K562 (cell line): ENCODE measurements around the gene CHN1. TPM values are rescaled to one million over a fixed set of nuclear protein-coding genes. Genes with fewer than 3 reads are reported as not detected.

Experiments
- ATAC-seq: fragments of 200-7000 bp; cut with Tn5 transposase; 3 replicates; pipeline ENCODE4 v1.9.1; 2020; ENCODE audit warnings: moderate library complexity
- BruUV-seq: library from RNA; stranded (reverse); fragments of 400-500 nt; replicated peaks from 2 replicates; lab custom pipeline; 2021; lab: Mats Ljungman, UMichigan
- CTCF ChIA-PET: fragments of 300-600 bp; formaldehyde crosslinking; extraction: SDS; loops from one replicate; lab custom pipeline; 2021; ENCODE audit warnings: low intra/inter-chr PET ratio; lab: Yijun Ruan, JAX
- POLR2A ChIA-PET: fragments of 300-600, 350-650 bp; sonication (Branson Sonifier 250); formaldehyde crosslinking; extraction: SDS; loops from one replicate; lab custom pipeline; 2021; ENCODE audit warnings: antibody characterized with exemption, inconsistent platforms; lab: Yijun Ruan, JAX
- DNase-seq, 4 experiments: peaks; one replicate each; pipeline versions ENCODE4 v3.0.0 to v3.0.0-alpha.2; 2011 to 2018; ENCODE audit warnings: low spot score in 3 of 4, mixed read lengths in 3 of 4; ENCODE audit errors: extremely low read depth in 1 of 4
- FAIRE-seq: peaks from 2 replicates; lab custom pipeline; 2011; peaks lifted over from hg19 to GRCh38; lab: Jason Lieb, UNC
- H2AFZ ChIP-seq: 2 replicates; pipeline ENCODE4 v1.6.0; 2011; ENCODE audit warnings: low read depth, low read length, control low read depth, inconsistent platforms
- H3K27ac ChIP-seq: fragments of 200-600 bp; 3 replicates; pipeline ENCODE4 v1.8.0; 2011; ENCODE audit warnings: low read depth, mild to moderate bottlenecking, control low read depth, inconsistent platforms, low read length, moderate library complexity, mixed read lengths; ENCODE audit errors: extremely low read depth
- H3K27me3 ChIP-seq, 2 experiments: fragments of 300-600 bp in 1 of 2; 2 replicates in 1 of 2; 3 replicates in 1 of 2; pipeline versions ENCODE4 v1.6.0 to v1.8.0; 2011; ENCODE audit warnings: inconsistent platforms in 2 of 2, low read length in 2 of 2, mild to moderate bottlenecking in 1 of 2, mixed read lengths in 1 of 2, moderate library complexity in 1 of 2; ENCODE audit not compliant: control insufficient read depth in 2 of 2, insufficient read depth in 2 of 2
- H3K36me3 ChIP-seq: fragments of 300-600 bp; 3 replicates; pipeline ENCODE4 v1.8.0; 2011; ENCODE audit warnings: mild to moderate bottlenecking, low read length, inconsistent platforms; ENCODE audit not compliant: control insufficient read depth, insufficient read depth
- H3K4me1 ChIP-seq, 2 experiments: fragments of 200-600 bp in 1 of 2; replicated peaks in 1 of 2; 2 replicates in 1 of 2; 3 replicates in 1 of 2; pipeline versions ENCODE4 v1.5.1 to v1.8.0; 2011; ENCODE audit warnings: inconsistent platforms in 2 of 2, low read length in 2 of 2, mild to moderate bottlenecking in 1 of 2, mixed read lengths in 1 of 2, moderate library complexity in 1 of 2; ENCODE audit not compliant: control insufficient read depth in 2 of 2, insufficient read depth in 2 of 2
- H3K4me2 ChIP-seq: 2 replicates; pipeline ENCODE4 v1.6.1; 2011; ENCODE audit warnings: low read length, control low read depth, inconsistent platforms, mixed read lengths; ENCODE audit not compliant: insufficient read depth
- H3K4me3 ChIP-seq: fragments of 200-600 bp; sonication (generic), shearing (Covaris generic); 2 replicates; pipeline ENCODE4 v1.5.1; 2016; ENCODE audit warnings: control low read depth, inconsistent platforms
- H3K79me2 ChIP-seq: fragments of 200-600 bp; 3 replicates; pipeline ENCODE4 v1.8.0; 2011; ENCODE audit warnings: low read length, inconsistent platforms; ENCODE audit not compliant: control insufficient read depth, insufficient read depth
- H3K9ac ChIP-seq, 2 experiments: 2 replicates each; pipeline versions ENCODE4 v1.6.0 to v1.6.1; 2011; ENCODE audit warnings: low read depth in 2 of 2, low read length in 2 of 2, control low read depth in 1 of 2, inconsistent platforms in 1 of 2, mild to moderate bottlenecking in 1 of 2, mixed read lengths in 1 of 2; ENCODE audit not compliant: insufficient read depth in 1 of 2
- H3K9me1 ChIP-seq: one replicate; pipeline ENCODE4 v1.6.0; 2011; ENCODE audit warnings: inconsistent platforms, mild to moderate bottlenecking, low read length, moderate library complexity; ENCODE audit not compliant: control insufficient read depth, insufficient read depth
- H3K9me3 ChIP-seq: replicated peaks from 2 replicates; pipeline ENCODE4 v1.5.1; 2011; ENCODE audit warnings: low read depth, low read length, inconsistent platforms; ENCODE audit not compliant: control insufficient read depth, insufficient read depth
- H4K20me1 ChIP-seq: replicated peaks from 2 replicates; pipeline ENCODE4 v1.6.1; 2011; ENCODE audit warnings: low read length, inconsistent platforms, mixed read lengths; ENCODE audit not compliant: control insufficient read depth, insufficient read depth
- ASH1L ChIP-seq: fragments of 450-650 bp; IDR thresholded peaks from 2 replicates; pipeline ENCODE4 v1.6.1; 2018; ENCODE audit warnings: borderline replicate concordance, mild to moderate bottlenecking, low read depth; ENCODE audit not compliant: partially characterized antibody
- CEBPG ChIP-seq, 3 experiments: fragments of 200-800 bp in 1 of 3; sonication (Bioruptor generic) in 1 of 3; sonication (generic) in 1 of 3; formaldehyde crosslinking in 1 of 3; IDR thresholded peaks in 2 of 3; conservative IDR thresholded peaks in 1 of 3; 2 replicates each; pipeline versions ENCODE4 v1.6.1 to v1.8.0; 2016 to 2022; ENCODE audit warnings: missing compliant biosample characterization in 2 of 3, missing genetic modification characterization in 2 of 3, mild to moderate bottlenecking in 1 of 3, missing genetic modification reagents in 1 of 3
- CREBBP ChIP-seq: IDR thresholded peaks from one replicate; pipeline ENCODE4 v1.6.1; 2012; ENCODE audit warnings: low read depth, mild to moderate bottlenecking, control low read depth, inconsistent platforms, low read length
- KLF6 ChIP-seq: fragments of 250-450 bp; sonication (Bioruptor Pico); IDR thresholded peaks from 2 replicates; pipeline ENCODE4 v1.4.0; 2020; ENCODE audit warnings: mild to moderate bottlenecking, moderate library complexity, borderline replicate concordance
- PCBP1 ChIP-seq: fragments of 200-400 bp; formaldehyde crosslinking; IDR thresholded peaks from 2 replicates; pipeline ENCODE4 v1.6.1; 2018; ENCODE audit warnings: mild to moderate bottlenecking, low read depth, low read length; ENCODE audit not compliant: poor library complexity, severe bottlenecking
- THRAP3 ChIP-seq: fragments of 450-650 bp; IDR thresholded peaks from 2 replicates; pipeline ENCODE4 v1.6.1; 2016; ENCODE audit warnings: mild to moderate bottlenecking, inconsistent platforms, borderline replicate concordance
- TRIM28 ChIP-seq: fragments of 450-650 bp; IDR thresholded peaks from 2 replicates; pipeline ENCODE4 v1.6.1; 2017
- ZBTB40 ChIP-seq, 2 experiments: fragments of 450-650 bp in 1 of 2; sonication (generic) in 1 of 2; formaldehyde crosslinking in 1 of 2; IDR thresholded peaks; 2 replicates each; pipeline versions ENCODE4 v1.7.1 to v1.9.0; 2016 to 2022; ENCODE audit warnings: inconsistent platforms in 1 of 2, mild to moderate bottlenecking in 1 of 2, missing genetic modification reagents in 1 of 2
- ZKSCAN3 ChIP-seq: fragments of 250-450 bp; sonication (Bioruptor Pico); IDR thresholded peaks from 2 replicates; pipeline ENCODE4 v1.4.0; 2020
- ZNF165 ChIP-seq: fragments of 250-450 bp; sonication (Bioruptor Pico); IDR thresholded peaks from 2 replicates; pipeline ENCODE4 v1.4.0; 2020; ENCODE audit warnings: borderline replicate concordance
- WGBS: fragments of 100-300 bp; shearing (Covaris generic); methylation state at CpG from one replicate; pipeline ENCODE4 v1.1.6; 2016; ENCODE audit warnings: low coverage, mixed read lengths; ENCODE audit not compliant: insufficient coverage; ENCODE audit errors: missing lambda C conversion rate; 5-methylcytosine and 5-hydroxymethylcytosine counted together
- in situ Hi-C: fragments of 300-500 bp; cut with MboI; formaldehyde crosslinking; loops from 4 replicates; pipeline ENCODE4 v1.15.0; 2018; ENCODE audit warnings: inconsistent platforms, mixed read lengths
- intact Hi-C: fragments of 100-400 bp; cut with micrococcal nuclease; formaldehyde crosslinking; loops from 2 replicates; pipeline ENCODE4 v1.14.2; 2022
- polyA plus RNA-seq, 8 experiments: library from polyadenylated mRNA; depleted of rRNA in 4 of 8; stranded (reverse) in 5 of 8; unstranded in 3 of 8; fragments of >200 nt; fragmentation: Nextera tagmentation in 2 of 8; fragmentation: Illumina TruSeq in 1 of 8; extraction: Ambion mirVana in 2 of 8; extraction: Trizol in 1 of 8; gene quantifications; 2 replicates each; pipeline versions ENCODE4 v1.2.1 to v1.2.3, GENCODE V29; 2011 to 2014; ENCODE audit warnings: inconsistent platforms in 1 of 8, missing spikeins in 1 of 8
- total RNA-seq, 7 experiments: library from RNA; depleted of rRNA in 6 of 7; stranded (reverse); fragments of >200 nt in 6 of 7; fragmentation: Illumina TruSeq in 2 of 7; extraction: Trizol in 2 of 7; gene quantifications; 2 replicates each; pipeline versions ENCODE4 v1.2.1 to v1.2.3, GENCODE V29; 2011 to 2021; ENCODE audit warnings: low replicate concordance in 1 of 7

Gene CHN1
- total and polyA plus RNA-seq, 9 of the 15 experiments (the other 6 are each of a cell fraction or from before 2014, with no cell fraction given), result 0.17 to 2.0 (median 0.87) TPM

- ATAC-seq (no peak), DNase-seq (no peak), FAIRE-seq (no peak)
- ChIA-PET POLR2A (interaction anchor here (0.6 kb wide), 1 partner anchor 204 kb away, joined by 3 read pairs; no protein-coding TSS in a partner anchor), CTCF (interaction anchor here (0.6 kb wide), 1 partner anchor 97 kb away, joined by 5 read pairs; no protein-coding TSS in a partner anchor)
- Histone ChIP-seq H3K9me3 (no peaks in the 10 kb centered on the region), H3K4me1 (no peaks in the 10 kb centered on the region), H3K4me2 (no peak overlapping the region), H3K9me1 (no peaks in the 10 kb centered on the region), H2AFZ (no peak overlapping the region), H3K36me3 (no peaks in the 10 kb centered on the region), H3K27ac (no peak overlapping the region), H3K9ac (no peak overlapping the region), H3K4me3 (no peak overlapping the region), H3K79me2 (no peaks in the 10 kb centered on the region), H3K27me3 (peaks cover 4 to 5% of the 10 kb centered on the region in 2 experiments; a peak in 3 of 5 replicates), H4K20me1 (no peaks in the 10 kb centered on the region)
- intact Hi-C loops, result no loop called here
- WGBS, result 1% methylated on average over 8 of the region's 8 CpGs
- in situ Hi-C loops, result no loop called here
- BruUV-seq, result no TSS peak
- no peak for TF ChIP-seq PCBP1
- no peak for TF ChIP-seq KLF6
- TF ChIP-seq ASH1L, result no peak
- TF ChIP-seq THRAP3, result no peak
- TF ChIP-seq ZNF165, result no peak
- TF ChIP-seq ZKSCAN3 (CRISPR knock-in tag), result no peak
- TF ChIP-seq CEBPG (CRISPR knock-in tag; IDR thresholded peaks at IDR 0.05), result no peak
- no peak for TF ChIP-seq CEBPG (tag; conservative IDR thresholded peaks at IDR 0.05 in 1 of 2, IDR thresholded peaks at IDR 0.05 in 1 of 2)
- no peak for TF ChIP-seq CREBBP
- no peak for TF ChIP-seq ZBTB40 (IDR thresholded peaks at IDR 0.05)
- no peak for TF ChIP-seq ZBTB40 (CRISPR knock-in tag; IDR thresholded peaks at IDR 0.05)
- no peak for TF ChIP-seq TRIM28
These were observed 204.6 kb downstream of the CHN1 start for GRCh38 chr2:174800436-174801205.
